Uterus (tissue), 2 donors: ENCODE measurements around the gene PDE4D.

Source experiments
- POLR2A ChIP-seq, 2 donors: fragments of 450-650 bp; IDR thresholded peaks; one replicate each; pipeline ENCODE4 v1.6.1; 2016; ENCODE audit warnings: antibody characterized with exemption in 2 of 2, mild to moderate bottlenecking in 1 of 2, moderate library complexity in 1 of 2
- TF ChIP-seq, protein P1 (sequence below), 4 experiments: fragments of 200-600 bp in 2 of 4; fragments of 450-650 bp in 2 of 4; sonication (generic) in 2 of 4; IDR thresholded peaks; one replicate each; pipeline ENCODE4 v1.5.1; 2016 to 2019; ENCODE audit warnings: antibody characterized with exemption in 4 of 4, mild to moderate bottlenecking in 2 of 4, moderate library complexity in 1 of 4

DNA sequence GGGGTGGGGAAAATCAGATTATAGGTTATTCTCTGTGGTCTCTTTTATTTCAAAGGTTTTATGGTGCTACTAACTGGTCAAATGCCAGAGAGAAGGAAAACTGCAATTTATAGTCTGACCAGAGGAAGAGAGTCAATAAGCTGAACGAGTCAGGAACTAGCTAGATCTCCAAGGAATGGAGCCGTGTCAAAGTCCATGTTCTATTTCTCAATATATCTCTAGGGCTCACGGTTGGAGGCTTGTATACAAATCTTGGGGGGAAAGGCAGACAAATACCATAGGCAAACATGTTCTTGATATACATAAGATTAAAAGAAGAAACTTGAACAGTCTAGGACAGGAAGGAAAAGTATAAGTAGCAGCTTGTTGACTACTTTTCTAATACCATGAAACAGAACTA, 627.1 kb downstream of the PDE4D start:
- TF ChIP-seq, protein P1, sequence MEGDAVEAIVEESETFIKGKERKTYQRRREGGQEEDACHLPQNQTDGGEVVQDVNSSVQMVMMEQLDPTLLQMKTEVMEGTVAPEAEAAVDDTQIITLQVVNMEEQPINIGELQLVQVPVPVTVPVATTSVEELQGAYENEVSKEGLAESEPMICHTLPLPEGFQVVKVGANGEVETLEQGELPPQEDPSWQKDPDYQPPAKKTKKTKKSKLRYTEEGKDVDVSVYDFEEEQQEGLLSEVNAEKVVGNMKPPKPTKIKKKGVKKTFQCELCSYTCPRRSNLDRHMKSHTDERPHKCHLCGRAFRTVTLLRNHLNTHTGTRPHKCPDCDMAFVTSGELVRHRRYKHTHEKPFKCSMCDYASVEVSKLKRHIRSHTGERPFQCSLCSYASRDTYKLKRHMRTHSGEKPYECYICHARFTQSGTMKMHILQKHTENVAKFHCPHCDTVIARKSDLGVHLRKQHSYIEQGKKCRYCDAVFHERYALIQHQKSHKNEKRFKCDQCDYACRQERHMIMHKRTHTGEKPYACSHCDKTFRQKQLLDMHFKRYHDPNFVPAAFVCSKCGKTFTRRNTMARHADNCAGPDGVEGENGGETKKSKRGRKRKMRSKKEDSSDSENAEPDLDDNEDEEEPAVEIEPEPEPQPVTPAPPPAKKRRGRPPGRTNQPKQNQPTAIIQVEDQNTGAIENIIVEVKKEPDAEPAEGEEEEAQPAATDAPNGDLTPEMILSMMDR (IDR thresholded peaks at IDR 0.05), result no peak
- no peak for TF ChIP-seq POLR2A (IDR thresholded peaks at IDR 0.05)
